Coronary artery (tissue), 2 donors: ENCODE measurements around the gene SYNE1.

ENCODE experiments used
- DNase-seq: peaks from one replicate; pipeline ENCODE4 v3.0.0-alpha.2; 2017; ENCODE audit warnings: low spot score
- H3K27ac ChIP-seq, 2 donors: fragments of 200-600 bp; sonication (generic); one replicate each; pipeline ENCODE4 v1.5.1; 2016 to 2019
- H3K4me3 ChIP-seq: fragments of 200-600 bp; sonication (generic); 2 replicates; pipeline ENCODE4 v1.5.1; 2016; ENCODE audit warnings: mild to moderate bottlenecking, moderate library complexity
- TF ChIP-seq, protein P1 (sequence below): fragments of 200-600 bp; sonication (generic); IDR thresholded peaks from one replicate; pipeline ENCODE4 v1.5.1; 2019; ENCODE audit warnings: antibody characterized with exemption

The SYNE1 gene

DNA sequence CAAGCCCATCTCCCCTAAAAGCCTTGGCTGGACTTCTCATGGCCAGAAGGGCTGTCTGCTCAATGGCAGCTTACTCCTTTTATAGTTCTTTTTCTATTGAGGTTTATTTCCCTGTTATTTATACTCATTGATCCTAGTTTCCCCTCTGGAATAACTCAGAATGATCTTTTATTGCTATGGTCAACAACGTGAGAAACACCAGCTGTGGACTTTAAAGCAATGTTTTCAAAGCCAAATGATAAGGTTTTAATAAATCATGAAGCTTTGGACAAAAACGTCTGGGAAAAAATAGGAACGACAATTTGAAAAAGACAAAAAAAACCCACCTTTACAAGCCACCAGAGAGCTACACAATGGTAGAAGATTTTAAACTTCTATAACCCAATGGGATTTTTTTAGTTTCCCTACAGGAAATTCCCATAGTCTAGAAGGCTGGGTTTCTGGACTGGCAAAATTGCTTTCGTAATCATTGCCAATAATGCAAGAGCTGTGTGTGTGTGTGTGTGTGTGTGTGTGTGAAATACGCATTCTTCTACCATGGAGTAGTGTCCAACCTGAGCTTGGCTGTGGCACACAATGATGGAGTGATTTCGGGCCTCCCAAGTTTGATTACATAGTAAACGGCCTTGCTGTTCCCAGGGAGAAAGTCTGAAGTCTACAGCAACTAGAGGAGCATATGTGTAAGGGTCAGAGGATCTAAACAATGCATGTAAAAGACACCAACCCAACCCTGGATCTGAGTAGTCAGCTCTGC lies 396.0 kb downstream of the SYNE1 start:
- TF ChIP-seq, protein P1, sequence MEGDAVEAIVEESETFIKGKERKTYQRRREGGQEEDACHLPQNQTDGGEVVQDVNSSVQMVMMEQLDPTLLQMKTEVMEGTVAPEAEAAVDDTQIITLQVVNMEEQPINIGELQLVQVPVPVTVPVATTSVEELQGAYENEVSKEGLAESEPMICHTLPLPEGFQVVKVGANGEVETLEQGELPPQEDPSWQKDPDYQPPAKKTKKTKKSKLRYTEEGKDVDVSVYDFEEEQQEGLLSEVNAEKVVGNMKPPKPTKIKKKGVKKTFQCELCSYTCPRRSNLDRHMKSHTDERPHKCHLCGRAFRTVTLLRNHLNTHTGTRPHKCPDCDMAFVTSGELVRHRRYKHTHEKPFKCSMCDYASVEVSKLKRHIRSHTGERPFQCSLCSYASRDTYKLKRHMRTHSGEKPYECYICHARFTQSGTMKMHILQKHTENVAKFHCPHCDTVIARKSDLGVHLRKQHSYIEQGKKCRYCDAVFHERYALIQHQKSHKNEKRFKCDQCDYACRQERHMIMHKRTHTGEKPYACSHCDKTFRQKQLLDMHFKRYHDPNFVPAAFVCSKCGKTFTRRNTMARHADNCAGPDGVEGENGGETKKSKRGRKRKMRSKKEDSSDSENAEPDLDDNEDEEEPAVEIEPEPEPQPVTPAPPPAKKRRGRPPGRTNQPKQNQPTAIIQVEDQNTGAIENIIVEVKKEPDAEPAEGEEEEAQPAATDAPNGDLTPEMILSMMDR, result no peak
- H3K4me3 ChIP-seq, result no peak overlapping the region
- no peak for DNase-seq
- H3K27ac ChIP-seq, result no peak overlapping the region

DNA sequence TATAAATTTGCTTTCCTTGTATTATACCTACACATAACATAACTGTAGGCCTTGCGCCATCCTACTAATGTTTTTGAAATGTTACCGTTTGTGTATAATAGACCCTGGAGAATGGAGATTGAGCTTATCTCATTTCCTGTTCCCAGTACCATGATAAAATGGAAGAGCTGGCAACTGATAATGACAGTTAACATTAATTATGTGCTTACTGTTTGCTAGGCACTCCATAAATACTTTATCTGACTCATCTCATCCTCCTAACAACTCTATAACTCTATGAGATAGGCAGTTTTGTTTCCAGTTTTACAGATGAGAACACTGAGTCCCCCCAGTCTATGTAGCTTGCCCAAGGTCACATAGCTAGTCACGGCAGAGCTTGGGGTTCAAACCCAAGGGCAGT lies 396.7 kb downstream of the SYNE1 start:
- no peak for DNase-seq
- Histone ChIP-seq H3K4me3 (no peak overlapping the region), H3K27ac (no peak overlapping the region)
- TF ChIP-seq, protein P1, result no peak

DNA sequence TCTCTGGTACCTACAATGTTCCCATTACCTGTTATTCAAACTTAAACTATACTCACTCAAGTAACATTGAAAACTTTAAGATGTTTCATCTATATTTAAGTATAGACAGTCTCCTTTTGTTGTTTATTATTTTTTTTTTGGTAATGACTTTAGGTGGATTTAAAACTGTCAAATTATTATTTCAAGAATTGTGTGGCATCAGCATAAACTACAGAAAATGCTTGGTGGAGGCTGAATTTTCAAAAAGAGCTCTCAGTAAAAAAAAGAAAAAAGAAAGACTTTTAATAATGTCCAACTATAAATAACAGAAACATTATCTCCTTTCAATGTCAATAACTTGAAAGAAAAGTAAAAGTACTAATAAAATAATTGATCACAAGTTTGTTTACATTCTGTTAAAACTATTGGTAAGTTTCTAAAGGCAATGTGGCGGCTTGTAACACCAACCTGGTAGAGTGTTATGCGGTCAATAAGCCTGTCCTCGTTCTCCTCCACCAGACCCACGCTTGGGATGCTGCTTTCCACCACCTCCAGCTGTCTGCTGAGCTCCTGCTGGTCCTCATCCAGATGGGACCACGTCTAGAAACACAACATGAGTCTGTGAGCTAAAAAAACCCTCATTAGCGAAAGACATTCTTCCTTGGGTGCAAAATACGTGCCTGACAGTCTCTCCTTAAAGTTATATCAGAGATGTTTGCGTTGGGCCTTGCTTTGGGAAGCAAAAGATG lies 400.6 kb downstream of the SYNE1 start:
- Histone ChIP-seq H3K27ac (no peak overlapping the region), H3K4me3 (no peak overlapping the region)
- TF ChIP-seq, protein P1, result no peak
- DNase-seq, result no peak

DNA sequence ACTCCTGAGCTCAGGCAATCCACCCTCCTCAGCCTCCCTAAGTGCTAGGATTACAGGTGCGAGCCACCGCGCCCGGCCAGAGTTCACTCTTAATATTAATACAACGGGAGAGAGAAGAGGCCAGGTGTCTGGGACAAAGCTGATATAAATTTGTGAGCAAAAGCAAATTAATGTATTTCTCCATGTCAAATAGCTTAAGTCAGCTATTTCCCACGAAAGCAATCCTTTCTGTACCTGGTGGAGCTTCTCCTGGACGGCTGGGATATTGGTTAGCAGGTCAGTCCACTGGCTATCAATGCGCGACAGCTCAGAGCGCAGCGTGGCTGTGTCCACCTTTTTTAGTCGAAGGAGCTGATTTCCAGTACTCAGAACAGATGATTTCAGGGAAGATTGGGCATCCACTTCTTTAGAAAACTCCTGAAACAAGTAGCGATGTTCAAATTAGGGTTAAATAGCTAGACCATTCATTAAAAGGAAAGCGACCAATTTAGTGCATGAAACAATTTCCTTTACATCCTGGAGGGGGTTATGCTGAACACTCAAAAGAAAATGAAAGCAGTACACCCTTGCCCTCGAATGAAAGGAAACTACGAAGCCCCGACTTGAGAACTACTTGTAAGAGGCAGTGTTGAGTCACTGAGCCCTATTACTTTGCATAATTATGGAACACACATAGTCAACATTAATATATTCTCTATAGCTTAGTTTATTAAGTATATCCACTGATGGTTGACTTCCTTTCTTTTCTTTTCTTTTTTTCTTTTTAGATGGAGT lies 403.4 kb downstream of the SYNE1 start:
- Histone ChIP-seq H3K27ac (peak overlapping the region; percentile 37 to 62), H3K4me3 (no peak overlapping the region)
- no peak for DNase-seq
- TF ChIP-seq, protein P1, result no peak

DNA sequence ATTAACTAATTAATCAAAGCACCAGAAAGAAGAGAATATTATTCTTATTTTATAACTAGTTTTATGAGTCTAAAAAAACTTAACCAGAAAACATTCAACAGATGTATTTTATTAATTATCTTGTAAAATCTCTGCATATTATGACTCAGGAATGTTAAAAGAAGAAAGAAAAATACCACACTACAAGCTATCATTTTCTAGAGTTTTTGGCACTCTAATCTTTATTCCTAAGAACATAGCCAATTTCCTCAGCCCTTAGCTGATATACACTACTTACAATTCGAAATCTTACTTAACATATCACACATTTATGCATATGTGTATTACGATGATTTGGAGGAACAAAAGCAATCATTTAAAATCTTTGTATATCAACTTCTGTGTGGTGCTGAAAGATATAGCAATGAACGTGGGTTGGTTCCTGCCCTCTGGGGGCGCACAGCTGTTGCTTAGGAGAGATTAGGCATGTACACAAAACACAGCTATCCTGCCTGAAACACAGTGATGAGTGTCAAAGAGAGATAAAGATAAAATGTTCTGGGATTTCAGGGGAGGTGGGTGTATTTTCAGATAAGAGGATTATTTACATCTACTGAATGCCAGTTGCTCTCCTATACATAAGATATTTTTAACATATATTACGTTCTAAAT lies 404.5 kb downstream of the SYNE1 start:
- TF ChIP-seq, protein P1, result no peak
- no peak for DNase-seq
- H3K4me3 ChIP-seq, result peak overlapping the region; percentile 10
- peak overlapping the region; percentile 37 to 62 for H3K27ac ChIP-seq

DNA sequence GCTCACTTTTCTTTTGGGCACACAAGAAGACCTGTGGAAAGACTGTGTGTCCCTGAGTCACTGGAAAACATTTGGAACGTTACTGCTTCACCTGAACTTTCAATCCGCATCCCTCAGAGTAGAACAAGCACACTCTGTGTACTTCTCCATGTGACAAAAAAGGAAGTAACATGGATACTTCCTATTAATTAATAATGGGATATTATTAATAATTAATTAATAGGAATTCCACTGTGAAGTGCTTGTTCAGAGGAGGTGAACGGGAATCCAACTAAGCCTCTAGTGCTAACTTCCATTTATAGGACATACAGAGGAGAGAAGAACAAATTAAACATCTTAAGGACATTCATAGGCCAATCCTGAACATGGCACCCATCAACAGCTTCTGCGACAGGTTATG lies 407.8 kb downstream of the SYNE1 start:
- no peak for DNase-seq
- TF ChIP-seq, protein P1, result no peak
- Histone ChIP-seq H3K4me3 (no peak overlapping the region), H3K27ac (no peak overlapping the region)
